ENCODE measurements around the gene APOBR. TPM values are rescaled to one million over a fixed set of nuclear protein-coding genes. Genes with fewer than 3 reads are reported as not detected.

Gene APOBR
- total and polyA plus RNA-seq, 2 of the 13 experiments (the other 11 are each of a cell fraction or from before 2014, with no cell fraction given), result 0.03 TPM; not detected in 1

GRCh38 chr16:28505489-28506137 is 11.2 kb downstream of the APOBR start (continued):
- TF ChIP-seq IKZF5 (CRISPR knock-in tag; IDR thresholded peaks at IDR 0.05), result peak; percentile 75; the same call in 1 of the 2 replicates
- peak; percentile 62; the same call in 1 of the 2 replicates for TF ChIP-seq ZHX1 (CRISPR knock-in tag; IDR thresholded peaks at IDR 0.05; ENCODE audit: low read depth)
- no peak for TF ChIP-seq MED13 (CRISPR knock-in tag; IDR thresholded peaks at IDR 0.05)
- TF ChIP-seq ZNF530 (CRISPR knock-in tag; IDR thresholded peaks at IDR 0.05; ENCODE audit: low read depth), result no peak
- TF ChIP-seq HINFP (CRISPR knock-in tag; IDR thresholded peaks at IDR 0.05; ENCODE audit: low read depth), result 0 out of 2 replicates have a peak, but pooled peaks have one; percentile 51
- no peak for TF ChIP-seq DMTF1 (CRISPR knock-in tag; IDR thresholded peaks at IDR 0.05)
- TF ChIP-seq ZNF674 (CRISPR knock-in tag; IDR thresholded peaks at IDR 0.05; ENCODE audit: low read depth), result no peak
- TF ChIP-seq SSRP1 (CRISPR knock-in tag; IDR thresholded peaks at IDR 0.05), result 0 out of 2 replicates have a peak, but pooled peaks have one; percentile 42
- no peak for TF ChIP-seq ZNF274 (CRISPR knock-in tag; IDR thresholded peaks at IDR 0.05)
- peak; percentile 74 for TF ChIP-seq HMG20A (CRISPR knock-in tag; IDR thresholded peaks at IDR 0.05; ENCODE audit: borderline replicate concordance)
- no peak for TF ChIP-seq DMAP1 (CRISPR knock-in tag; IDR thresholded peaks at IDR 0.05)
- TF ChIP-seq NCOR1 (IDR thresholded peaks at IDR 0.05; ENCODE audit: borderline replicate concordance, low read length), result peak; percentile 75; the same call in 1 of the 2 replicates
- no peak for TF ChIP-seq ZHX2 (IDR thresholded peaks at IDR 0.05; ENCODE audit: low read depth)
- 0 out of 2 replicates have a peak, but pooled peaks have one; percentile 27 for TF ChIP-seq ZHX2 (CRISPR knock-in tag; IDR thresholded peaks at IDR 0.05; ENCODE audit: borderline replicate concordance)
- peak; percentile 93 for TF ChIP-seq HNF4A (CRISPR knock-in tag; IDR thresholded peaks at IDR 0.05)
- peak; percentile 67; the same call in 1 of the 2 replicates for TF ChIP-seq RCOR2 (CRISPR knock-in tag; IDR thresholded peaks at IDR 0.05)

Measured in HepG2 (cell line).